K562 (cell line): ENCODE measurements around the gene MSANTD1. TPM values are rescaled to one million over a fixed set of nuclear protein-coding genes. Genes with fewer than 3 reads are reported as not detected.
A peak's percentile ranks its signal among the peaks of the same experiment; 100 is the strongest.

Source experiments
- ARID3B ChIP-seq: fragments of 250-450 bp; sonication (Bioruptor Pico); IDR thresholded peaks from 2 replicates; pipeline ENCODE4 v1.4.0; 2020; ENCODE audit warnings: borderline replicate concordance
- BRF1 ChIP-seq: IDR thresholded peaks from 3 replicates; pipeline ENCODE4 v1.6.1; 2011; ENCODE audit warnings: borderline replicate concordance, mild to moderate bottlenecking; ENCODE audit not compliant: insufficient read length; ENCODE audit errors: extremely low read depth
- CXXC5 ChIP-seq: fragments of 250-450 bp; sonication (Bioruptor Pico); IDR thresholded peaks from 2 replicates; pipeline ENCODE4 v1.8.0; 2022; ENCODE audit warnings: inconsistent platforms, mild to moderate bottlenecking, moderate library complexity
- E2F6 ChIP-seq, 2 experiments: IDR thresholded peaks; 2 replicates each; pipeline ENCODE4 v1.6.1; 2011; ENCODE audit warnings: borderline replicate concordance in 1 of 2, control low read depth in 1 of 2, low read depth in 1 of 2, low read length in 1 of 2, mild to moderate bottlenecking in 1 of 2, mixed read lengths in 1 of 2, moderate library complexity in 1 of 2; ENCODE audit not compliant: insufficient read depth in 1 of 2, insufficient read length in 1 of 2, poor library complexity in 1 of 2, severe bottlenecking in 1 of 2; ENCODE audit errors: extremely low read depth in 1 of 2
- EGR1 ChIP-seq: fragments of 450-650 bp; conservative IDR thresholded peaks from 2 replicates; pipeline ENCODE4 v1.6.1; 2017; ENCODE audit warnings: mild to moderate bottlenecking
- ETV6 ChIP-seq, 3 experiments: fragments of 150-350 bp in 1 of 3; sonication (generic) in 1 of 3; formaldehyde crosslinking in 1 of 3; IDR thresholded peaks; 2 replicates each; pipeline versions ENCODE4 v1.6.1 to v1.8.0; 2014 to 2022; ENCODE audit warnings: borderline replicate concordance in 2 of 3, low read depth in 2 of 3, antibody characterized with exemption in 1 of 3, low read length in 1 of 3, mild to moderate bottlenecking in 1 of 3, missing genetic modification reagents in 1 of 3
- FOSL1 ChIP-seq: fragments of 200-800 bp; sonication (Bioruptor generic); conservative IDR thresholded peaks from 2 replicates; pipeline ENCODE4 v1.6.1; 2016; ENCODE audit warnings: missing genetic modification characterization, missing compliant biosample characterization
- KAT8 ChIP-seq: fragments of 450-650 bp; IDR thresholded peaks from 2 replicates; pipeline ENCODE4 v1.6.1; 2016; ENCODE audit warnings: low read depth, mild to moderate bottlenecking
- MCM2 ChIP-seq: fragments of 450-650 bp; IDR thresholded peaks from 2 replicates; pipeline ENCODE4 v1.6.1; 2017; ENCODE audit warnings: low read depth, mild to moderate bottlenecking
- PHF8 ChIP-seq: fragments of 200-600 bp; sonication (generic); IDR thresholded peaks from 2 replicates; pipeline ENCODE4 v1.6.1; 2012; ENCODE audit warnings: mixed run types, mild to moderate bottlenecking, inconsistent platforms, low read length, moderate library complexity, borderline replicate concordance
- POLR2G ChIP-seq: fragments of 200-400 bp; formaldehyde crosslinking; IDR thresholded peaks from 2 replicates; pipeline ENCODE4 v1.6.1; 2017; ENCODE audit warnings: low read depth, mild to moderate bottlenecking, antibody characterized with exemption, low read length, moderate library complexity
- RBFOX2 ChIP-seq: fragments of 200-400 bp; formaldehyde crosslinking; IDR thresholded peaks from 2 replicates; pipeline ENCODE4 v1.6.1; 2017; ENCODE audit warnings: low read depth, mild to moderate bottlenecking, low read length, moderate library complexity
- SOX6 ChIP-seq: fragments of 450-650 bp; IDR thresholded peaks from 2 replicates; pipeline ENCODE4 v1.6.1; 2014; ENCODE audit warnings: mild to moderate bottlenecking
- SP1 ChIP-seq: sonication (generic); formaldehyde crosslinking; IDR thresholded peaks from 2 replicates; pipeline ENCODE4 v1.8.1; 2022; ENCODE audit warnings: mild to moderate bottlenecking, missing genetic modification reagents
- SREBF1 ChIP-seq: fragments of 150-350 bp; IDR thresholded peaks from 2 replicates; pipeline ENCODE4 v1.6.1; 2014; ENCODE audit warnings: antibody characterized with exemption, low read depth, low read length, borderline replicate concordance
- TEAD1 ChIP-seq, 2 experiments: fragments of 450-650 bp in 1 of 2; sonication (generic) in 1 of 2; formaldehyde crosslinking; IDR thresholded peaks; 2 replicates each; pipeline versions ENCODE4 v1.4.0 to v1.8.0; 2020 to 2022; ENCODE audit warnings: mild to moderate bottlenecking in 2 of 2, missing genetic modification reagents in 1 of 2
- ZFX ChIP-seq: sonication (generic); formaldehyde crosslinking; IDR thresholded peaks from 2 replicates; pipeline ENCODE4 v1.8.0; 2022; ENCODE audit warnings: mild to moderate bottlenecking, missing genetic modification reagents, moderate library complexity
- ZNF197 ChIP-seq: fragments of 200-800 bp; sonication (Bioruptor generic); IDR thresholded peaks from 2 replicates; pipeline ENCODE4 v1.6.1; 2016; ENCODE audit warnings: low read depth, missing genetic modification characterization, missing compliant biosample characterization
- ZNF561 ChIP-seq: fragments of 450-650 bp; formaldehyde crosslinking; conservative IDR thresholded peaks from 2 replicates; pipeline ENCODE4 v1.4.0; 2020; ENCODE audit warnings: mild to moderate bottlenecking, moderate library complexity
- ZNF668 ChIP-seq: fragments of 250-450 bp; sonication (Bioruptor Pico); IDR thresholded peaks from 2 replicates; pipeline ENCODE4 v1.8.0; 2022; ENCODE audit warnings: mild to moderate bottlenecking, inconsistent platforms
- ZNF696 ChIP-seq: fragments of 250-450 bp; sonication (Bioruptor Pico); conservative IDR thresholded peaks from 2 replicates; pipeline ENCODE4 v1.4.0; 2020; ENCODE audit warnings: mild to moderate bottlenecking, moderate library complexity
- polyA plus RNA-seq, 8 experiments: library from polyadenylated mRNA; depleted of rRNA in 4 of 8; stranded (reverse) in 5 of 8; unstranded in 3 of 8; fragments of >200 nt; fragmentation: Nextera tagmentation in 2 of 8; fragmentation: Illumina TruSeq in 1 of 8; extraction: Ambion mirVana in 2 of 8; extraction: Trizol in 1 of 8; gene quantifications; 2 replicates each; pipeline versions ENCODE4 v1.2.1 to v1.2.3, GENCODE V29; 2011 to 2014; ENCODE audit warnings: inconsistent platforms in 1 of 8, missing spikeins in 1 of 8
- total RNA-seq, 7 experiments: library from RNA; depleted of rRNA in 6 of 7; stranded (reverse); fragments of >200 nt in 6 of 7; fragmentation: Illumina TruSeq in 2 of 7; extraction: Trizol in 2 of 7; gene quantifications; 2 replicates each; pipeline versions ENCODE4 v1.2.1 to v1.2.3, GENCODE V29; 2011 to 2021; ENCODE audit warnings: low replicate concordance in 1 of 7
- TF ChIP-seq, protein P1 (sequence below): sonication (generic); formaldehyde crosslinking; IDR thresholded peaks from 2 replicates; pipeline ENCODE4 v1.8.0; 2023; ENCODE audit warnings: mild to moderate bottlenecking, missing genetic modification reagents

Gene MSANTD1
- total and polyA plus RNA-seq, 9 of the 15 experiments (the other 6 are each of a cell fraction or from before 2014, with no cell fraction given): 0.04 to 0.09 (median 0.07) TPM; not detected in 6

DNA sequence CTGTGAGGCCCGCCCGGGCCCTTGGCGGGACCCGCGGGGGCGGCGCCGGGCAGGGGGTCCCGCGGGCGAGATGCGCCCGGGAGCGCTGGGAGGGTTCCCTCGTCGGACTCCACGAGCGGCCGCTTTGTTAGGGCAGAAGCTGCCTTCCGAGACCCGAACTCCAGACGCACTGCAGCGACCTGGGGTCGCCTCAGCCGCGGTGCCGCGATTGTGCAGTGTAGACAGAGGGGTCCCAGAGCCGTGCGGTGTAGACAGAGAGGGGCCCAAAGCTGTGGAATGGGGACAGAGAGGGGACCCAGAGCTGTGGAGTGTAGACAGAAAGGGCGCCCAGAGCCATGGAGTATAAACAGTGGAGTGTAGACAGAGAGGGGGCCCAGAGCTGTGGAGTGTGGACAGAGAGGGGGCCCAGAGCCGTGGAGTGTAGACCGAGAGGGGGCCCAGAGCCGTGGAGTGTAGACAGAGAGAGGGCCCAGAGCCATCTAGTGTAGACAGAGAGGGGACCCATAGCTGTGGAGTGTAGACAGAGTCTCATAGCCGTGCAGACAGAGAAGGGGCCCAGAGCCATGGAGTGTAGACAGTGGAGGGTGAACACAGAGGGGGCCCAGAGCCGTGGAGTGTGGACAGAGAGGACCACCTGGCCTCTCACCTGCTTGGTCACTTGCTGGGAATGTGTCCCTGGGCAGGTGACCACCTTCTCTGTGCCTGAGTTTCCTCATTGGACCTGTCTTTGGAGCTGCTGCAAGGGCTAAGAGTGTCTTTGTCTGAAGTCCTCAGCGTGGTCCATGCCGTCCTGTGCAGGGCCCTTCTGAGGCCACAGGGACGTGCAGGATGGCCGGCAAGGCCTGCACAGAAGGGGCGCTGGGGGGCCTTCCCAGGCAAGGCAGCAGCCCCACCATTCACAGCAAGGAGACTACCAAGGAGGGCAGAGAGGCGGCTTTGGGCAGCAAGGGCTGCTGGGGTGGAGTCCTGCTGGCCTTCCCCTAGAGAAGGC, 44.7 kb downstream of the MSANTD1 start (continued):
- TF ChIP-seq SREBF1 (no peak), ETV6 (IDR thresholded peaks at IDR 0.05; ENCODE audit: borderline replicate concordance in 1 of 2, low read depth in 2 of 2, low read length in 1 of 2) (no peak), ETV6 (CRISPR knock-in tag; IDR thresholded peaks at IDR 0.05; ENCODE audit: borderline replicate concordance) (0 out of 2 replicates have a peak, but pooled peaks have one; percentile 22), BRF1 (no peak), SOX6 (no peak), SP1 (CRISPR knock-in tag) (0 out of 2 replicates have a peak, but pooled peaks have one; percentile 25), POLR2G (peak; percentile 62), EGR1 (0 out of 2 replicates have a peak, but pooled peaks have one; percentile 3), ZNF561 (CRISPR knock-in tag) (no peak), RBFOX2 (peak; percentile 46), TEAD1 (CRISPR knock-in tag; IDR thresholded peaks at IDR 0.05) (no peak), FOSL1 (tag) (no peak), ZNF197 (CRISPR knock-in tag) (no peak), KAT8 (no peak), ARID3B (CRISPR knock-in tag) (no peak), E2F6 (IDR thresholded peaks at IDR 0.05; ENCODE audit: borderline replicate concordance in 1 of 2, extremely low read depth in 1 of 2, insufficient read depth in 1 of 2, insufficient read length in 1 of 2, low read depth in 1 of 2, low read length in 1 of 2, poor library complexity in 1 of 2, severe bottlenecking in 1 of 2) (peak in 1 of 2 experiments; percentile 17), ZFX (CRISPR knock-in tag) (peak; percentile 61), CXXC5 (CRISPR knock-in tag) (0 out of 2 replicates have a peak, but pooled peaks have one; percentile 7), PHF8 (peak; percentile 68; the same call in 1 of the 2 replicates), ZNF696 (CRISPR knock-in tag) (no peak), ZNF668 (CRISPR knock-in tag) (no peak), MCM2 (no peak)
- TF ChIP-seq, protein P1, sequence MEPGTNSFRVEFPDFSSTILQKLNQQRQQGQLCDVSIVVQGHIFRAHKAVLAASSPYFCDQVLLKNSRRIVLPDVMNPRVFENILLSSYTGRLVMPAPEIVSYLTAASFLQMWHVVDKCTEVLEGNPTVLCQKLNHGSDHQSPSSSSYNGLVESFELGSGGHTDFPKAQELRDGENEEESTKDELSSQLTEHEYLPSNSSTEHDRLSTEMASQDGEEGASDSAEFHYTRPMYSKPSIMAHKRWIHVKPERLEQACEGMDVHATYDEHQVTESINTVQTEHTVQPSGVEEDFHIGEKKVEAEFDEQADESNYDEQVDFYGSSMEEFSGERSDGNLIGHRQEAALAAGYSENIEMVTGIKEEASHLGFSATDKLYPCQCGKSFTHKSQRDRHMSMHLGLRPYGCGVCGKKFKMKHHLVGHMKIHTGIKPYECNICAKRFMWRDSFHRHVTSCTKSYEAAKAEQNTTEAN (CRISPR knock-in tag): no peak
